ENCODE measurements around the gene CXCL6. TPM values are rescaled to one million over a fixed set of nuclear protein-coding genes. Genes with fewer than 3 reads are reported as not detected.

CXCL6 gene
- polyA plus RNA-seq, 1 experiment: 0.43 TPM

DNA sequence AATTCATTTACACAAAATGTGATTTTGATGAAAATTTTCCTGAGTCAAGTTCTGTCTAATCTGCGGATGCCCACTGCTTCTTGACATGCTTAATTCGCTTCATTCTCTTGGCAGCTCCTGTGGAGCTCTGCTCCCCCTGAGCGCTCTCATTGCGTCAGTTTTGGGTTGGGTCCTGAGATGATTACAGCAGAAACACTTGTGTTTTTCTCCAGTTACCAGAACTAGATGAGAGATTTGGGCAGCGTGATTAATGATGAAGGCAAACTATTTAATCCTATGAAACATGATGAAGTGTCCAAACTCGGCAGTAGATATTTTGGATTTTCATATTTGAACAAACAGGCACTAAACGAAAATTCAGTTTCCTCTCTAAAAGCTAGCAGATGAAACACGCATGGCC, 28.5 kb downstream of the CXCL6 start:
- DNase-seq (ENCODE audit: low read depth, low spot score): no peak
- POLR2A ChIA-PET: no interaction called here

GRCh38 chr4:73865431-73866096, 29.1 kb downstream of the CXCL6 start:
- CTCF ChIA-PET: interaction anchor here (0.6 to 1.2 kb wide), 3 partner anchors 20 to 272 kb away, joined by 3 to 5 read pairs (median 3); no protein-coding TSS in a partner anchor
- Histone ChIP-seq H3K27ac (ENCODE audit: low read depth, low read length) (no peak overlapping the region), H3K27me3 (ENCODE audit: control insufficient read depth, insufficient read depth, low read length) (no peaks in the 10 kb centered on the region), H3K4me3 (ENCODE audit: low read depth, low read length) (no peak overlapping the region), H3K9me3 (ENCODE audit: control insufficient read depth, insufficient read depth, low read length) (no peaks in the 10 kb centered on the region)
- POLR2A ChIA-PET: no interaction called here
- TF ChIP-seq, protein P1, sequence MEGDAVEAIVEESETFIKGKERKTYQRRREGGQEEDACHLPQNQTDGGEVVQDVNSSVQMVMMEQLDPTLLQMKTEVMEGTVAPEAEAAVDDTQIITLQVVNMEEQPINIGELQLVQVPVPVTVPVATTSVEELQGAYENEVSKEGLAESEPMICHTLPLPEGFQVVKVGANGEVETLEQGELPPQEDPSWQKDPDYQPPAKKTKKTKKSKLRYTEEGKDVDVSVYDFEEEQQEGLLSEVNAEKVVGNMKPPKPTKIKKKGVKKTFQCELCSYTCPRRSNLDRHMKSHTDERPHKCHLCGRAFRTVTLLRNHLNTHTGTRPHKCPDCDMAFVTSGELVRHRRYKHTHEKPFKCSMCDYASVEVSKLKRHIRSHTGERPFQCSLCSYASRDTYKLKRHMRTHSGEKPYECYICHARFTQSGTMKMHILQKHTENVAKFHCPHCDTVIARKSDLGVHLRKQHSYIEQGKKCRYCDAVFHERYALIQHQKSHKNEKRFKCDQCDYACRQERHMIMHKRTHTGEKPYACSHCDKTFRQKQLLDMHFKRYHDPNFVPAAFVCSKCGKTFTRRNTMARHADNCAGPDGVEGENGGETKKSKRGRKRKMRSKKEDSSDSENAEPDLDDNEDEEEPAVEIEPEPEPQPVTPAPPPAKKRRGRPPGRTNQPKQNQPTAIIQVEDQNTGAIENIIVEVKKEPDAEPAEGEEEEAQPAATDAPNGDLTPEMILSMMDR (IDR thresholded peaks at IDR 0.05; ENCODE audit: low read depth, low read length): no peak
- DNase-seq (ENCODE audit: low read depth, low spot score): no peak

More for the DNA sequence above, 28.5 kb downstream of the CXCL6 start:
- CTCF ChIA-PET: interaction anchor here (0.6 kb wide), 1 partner anchor 512 kb away, joined by 4 read pairs; no protein-coding TSS in a partner anchor
- no peak overlapping the region for H3K27ac ChIP-seq (ENCODE audit: low read depth, low read length)
- no peaks in the 10 kb centered on the region for H3K27me3 ChIP-seq (ENCODE audit: control insufficient read depth, insufficient read depth, low read length)
- no peak overlapping the region for H3K4me3 ChIP-seq (ENCODE audit: low read depth, low read length)
- H3K9me3 ChIP-seq (ENCODE audit: control insufficient read depth, insufficient read depth, low read length): no peaks in the 10 kb centered on the region
- TF ChIP-seq, protein P1 (IDR thresholded peaks at IDR 0.05; ENCODE audit: low read depth, low read length): no peak

GRCh38 chr4:73866246-73866645, 29.8 kb downstream of the CXCL6 start:
- POLR2A ChIA-PET: no interaction called here
- CTCF ChIA-PET: interaction anchor here (0.6 to 1.2 kb wide), 3 partner anchors 20 to 273 kb away, joined by 3 to 5 read pairs (median 3); no protein-coding TSS in a partner anchor
- H3K9me3 ChIP-seq (ENCODE audit: control insufficient read depth, insufficient read depth, low read length): no peaks in the 10 kb centered on the region
- no peak overlapping the region for H3K4me3 ChIP-seq (ENCODE audit: low read depth, low read length)
- DNase-seq (ENCODE audit: low read depth, low spot score): no peak
- no peak overlapping the region for H3K27ac ChIP-seq (ENCODE audit: low read depth, low read length)
- H3K27me3 ChIP-seq (ENCODE audit: control insufficient read depth, insufficient read depth, low read length): no peaks in the 10 kb centered on the region
- TF ChIP-seq, protein P1 (IDR thresholded peaks at IDR 0.05; ENCODE audit: low read depth, low read length): no peak

GRCh38 chr4:73867783-73868182, 31.3 kb downstream of the CXCL6 start:
- H3K27me3 ChIP-seq (ENCODE audit: control insufficient read depth, insufficient read depth, low read length): peaks cover 2% of the 10 kb centered on the region
- ChIA-PET CTCF (no interaction called here), POLR2A (no interaction called here)
- no peaks in the 10 kb centered on the region for H3K9me3 ChIP-seq (ENCODE audit: control insufficient read depth, insufficient read depth, low read length)
- H3K4me3 ChIP-seq (ENCODE audit: low read depth, low read length): no peak overlapping the region
- no peak overlapping the region for H3K27ac ChIP-seq (ENCODE audit: low read depth, low read length)
- TF ChIP-seq, protein P1 (IDR thresholded peaks at IDR 0.05; ENCODE audit: low read depth, low read length): no peak
- DNase-seq (ENCODE audit: low read depth, low spot score): no peak

Data from AG04450 (cell line).